Muscle layer of duodenum (tissue), 2 donors: Measurements from ENCODE around the gene C4orf33.

Experiments used
- H3K27ac ChIP-seq: one replicate; pipeline ENCODE4 v1.7.0; 2013; ENCODE audit warnings: mild to moderate bottlenecking, low read length
- H3K27me3 ChIP-seq: one replicate; pipeline ENCODE4 v1.7.0; 2013; ENCODE audit warnings: low read depth, mild to moderate bottlenecking, control low read depth, low read length
- H3K36me3 ChIP-seq, 2 donors: one replicate each; pipeline ENCODE4 v1.7.0; 2013; ENCODE audit warnings: low read length in 2 of 2, control low read depth in 1 of 2, mild to moderate bottlenecking in 1 of 2; ENCODE audit not compliant: insufficient read depth in 2 of 2, control insufficient read depth in 1 of 2
- H3K4me1 ChIP-seq, 2 donors: one replicate each; pipeline ENCODE4 v1.7.0; 2013; ENCODE audit warnings: low read length in 2 of 2, mild to moderate bottlenecking in 2 of 2, control low read depth in 1 of 2, moderate library complexity in 1 of 2; ENCODE audit not compliant: insufficient read depth in 2 of 2, control insufficient read depth in 1 of 2
- H3K4me3 ChIP-seq, 2 donors: one replicate each; pipeline ENCODE4 v1.7.0; 2013; ENCODE audit warnings: low read length in 2 of 2, low read depth in 1 of 2, mild to moderate bottlenecking in 1 of 2
- H3K9me3 ChIP-seq, 2 donors: one replicate each; pipeline ENCODE4 v1.7.0; 2013; ENCODE audit warnings: low read length in 2 of 2, control low read depth in 1 of 2, mild to moderate bottlenecking in 1 of 2; ENCODE audit not compliant: control insufficient read depth in 1 of 2
- donor health status: healthy.

The C4orf33 gene

DNA sequence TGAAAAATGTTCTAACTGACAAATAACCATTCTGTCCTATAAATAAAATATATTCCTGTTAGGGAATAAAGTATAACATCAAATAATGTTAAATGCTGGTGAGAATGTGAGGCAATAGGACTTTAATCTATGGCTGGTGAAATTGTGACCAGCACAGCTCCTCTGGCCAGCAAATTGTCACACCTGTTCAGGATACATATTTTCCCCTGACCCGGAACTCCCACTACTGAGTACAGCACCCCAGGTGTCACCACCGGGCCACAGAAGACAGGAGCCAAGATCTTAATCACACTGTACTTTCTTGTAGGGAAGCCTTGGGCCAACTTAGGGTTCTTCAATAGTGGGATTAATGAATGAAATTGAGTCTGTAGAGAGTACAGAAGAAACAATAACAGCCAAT is 33.2 kb downstream of the C4orf33 start:
- no peak overlapping the region for H3K27ac ChIP-seq
- no peaks in the 10 kb centered on the region for H3K36me3 ChIP-seq

DNA sequence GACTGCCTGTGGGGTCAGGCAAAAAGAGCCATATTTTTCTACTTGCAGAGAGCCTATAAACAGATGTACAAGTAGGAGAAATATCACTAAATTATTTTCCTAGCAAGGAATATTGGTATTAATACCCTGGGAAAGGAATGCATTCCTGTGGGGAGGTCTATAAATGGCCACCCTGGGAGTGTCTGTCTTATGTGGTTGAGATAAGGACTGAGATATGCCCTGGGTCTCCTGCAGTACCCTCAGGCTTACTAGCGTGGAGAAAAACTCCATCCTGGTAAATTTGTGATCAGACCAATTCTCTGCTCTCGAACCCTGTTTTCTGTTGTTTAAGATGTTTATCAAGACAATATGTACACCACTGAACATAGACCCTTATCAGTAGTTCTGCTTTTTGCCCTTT is 35.4 kb downstream of the C4orf33 start:
- Histone ChIP-seq H3K9me3 (peaks cover 0 to 5% of the 10 kb centered on the region in 2 donors), H3K4me1 (no peaks in the 10 kb centered on the region), H3K4me3 (no peak overlapping the region)

More for the DNA sequence above, 33.2 kb downstream of the C4orf33 start:
- H3K27me3 ChIP-seq = no peaks in the 10 kb centered on the region
- peaks cover 0 to 7% of the 10 kb centered on the region in 2 donors for H3K9me3 ChIP-seq
- H3K4me3 ChIP-seq = no peak overlapping the region
- no peaks in the 10 kb centered on the region for H3K4me1 ChIP-seq

DNA sequence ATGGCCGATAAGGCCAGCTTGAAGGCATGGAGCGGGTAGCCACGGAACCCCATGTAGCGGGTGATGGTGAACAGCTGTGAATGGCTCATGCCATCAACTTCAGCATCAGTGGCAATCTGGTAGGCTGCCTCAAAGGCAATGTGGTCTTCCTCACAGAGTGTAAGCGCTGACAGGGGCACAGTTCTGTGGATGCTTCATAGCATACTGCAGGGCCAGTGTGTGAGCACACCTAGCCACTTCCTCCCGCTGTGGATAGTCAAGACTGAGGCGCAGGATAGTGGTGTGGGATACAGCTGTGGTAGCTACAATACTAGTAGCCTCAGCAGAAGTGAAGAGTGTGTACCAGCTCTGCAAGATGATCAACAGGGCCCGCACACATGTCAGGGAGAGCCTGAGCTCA is 40.5 kb downstream of the C4orf33 start:
- Histone ChIP-seq H3K27me3 (no peaks in the 10 kb centered on the region), H3K4me3 (no peak overlapping the region), H3K36me3 (no peaks in the 10 kb centered on the region), H3K27ac (no peak overlapping the region), H3K4me1 (no peaks in the 10 kb centered on the region), H3K9me3 (peaks cover 0 to 1% of the 10 kb centered on the region in 2 donors)

More for the DNA sequence above, 35.4 kb downstream of the C4orf33 start:
- no peaks in the 10 kb centered on the region for H3K27me3 ChIP-seq
- H3K27ac ChIP-seq = no peak overlapping the region
- H3K36me3 ChIP-seq = no peaks in the 10 kb centered on the region

DNA sequence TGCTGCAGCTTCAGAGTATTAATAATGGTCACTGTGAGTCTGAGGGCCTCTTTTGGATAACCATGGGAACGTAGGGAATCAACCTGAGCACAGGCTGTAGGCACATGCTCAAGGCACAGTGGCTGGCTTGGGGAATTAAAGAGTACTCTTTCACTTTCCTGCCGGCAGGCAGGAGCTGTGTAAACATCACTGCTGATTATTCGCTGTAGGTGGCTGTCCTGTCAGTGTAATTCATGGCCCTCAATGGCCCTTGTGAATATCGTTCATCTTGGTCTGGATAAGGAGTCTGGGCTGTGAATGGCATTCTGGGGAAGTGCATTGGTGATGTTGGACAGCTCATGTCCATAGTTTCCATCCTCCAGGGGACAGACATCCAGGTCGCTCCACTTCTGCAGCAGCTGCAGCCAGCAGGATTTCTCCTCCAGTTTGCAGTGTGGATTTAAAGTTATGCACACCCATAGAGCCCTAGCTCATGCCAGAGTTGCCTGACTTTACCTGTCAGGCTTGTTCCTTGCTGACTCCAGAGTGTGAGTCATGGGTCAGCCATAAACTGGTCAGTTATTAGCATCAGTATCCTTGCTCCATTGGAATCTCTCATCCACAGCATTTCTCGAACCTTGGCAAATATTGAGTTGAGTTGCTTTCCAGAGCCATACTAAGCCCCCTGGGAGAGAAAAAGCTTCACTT is 43.0 kb downstream of the C4orf33 start:
- Histone ChIP-seq H3K27me3 (no peaks in the 10 kb centered on the region), H3K4me3 (no peak overlapping the region), H3K9me3 (no peaks in the 10 kb centered on the region), H3K4me1 (no peaks in the 10 kb centered on the region), H3K27ac (no peak overlapping the region), H3K36me3 (no peaks in the 10 kb centered on the region)

DNA sequence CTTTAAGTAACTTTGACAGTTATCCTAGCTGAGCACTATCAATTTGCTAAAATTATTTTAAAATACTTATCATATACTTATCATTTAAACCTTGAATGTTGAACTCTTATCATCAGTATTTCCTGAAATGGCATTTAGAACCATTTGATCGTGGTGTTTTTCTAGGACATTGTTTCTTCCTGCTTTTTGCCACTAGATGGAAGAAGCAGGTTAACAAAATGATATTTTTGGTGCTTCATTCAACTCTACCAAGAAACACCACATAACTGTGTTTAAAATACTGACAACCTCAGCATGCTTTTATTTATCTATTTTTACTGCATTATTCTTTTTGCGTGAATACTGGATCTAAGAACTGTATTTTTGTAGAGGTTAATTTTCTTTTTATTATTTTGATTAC is 44.6 kb downstream of the C4orf33 start:
- no peaks in the 10 kb centered on the region for H3K4me1 ChIP-seq
- no peaks in the 10 kb centered on the region for H3K27me3 ChIP-seq
- no peaks in the 10 kb centered on the region for H3K36me3 ChIP-seq
- H3K4me3 ChIP-seq = no peak overlapping the region
- H3K27ac ChIP-seq = no peak overlapping the region
- no peaks in the 10 kb centered on the region for H3K9me3 ChIP-seq

DNA sequence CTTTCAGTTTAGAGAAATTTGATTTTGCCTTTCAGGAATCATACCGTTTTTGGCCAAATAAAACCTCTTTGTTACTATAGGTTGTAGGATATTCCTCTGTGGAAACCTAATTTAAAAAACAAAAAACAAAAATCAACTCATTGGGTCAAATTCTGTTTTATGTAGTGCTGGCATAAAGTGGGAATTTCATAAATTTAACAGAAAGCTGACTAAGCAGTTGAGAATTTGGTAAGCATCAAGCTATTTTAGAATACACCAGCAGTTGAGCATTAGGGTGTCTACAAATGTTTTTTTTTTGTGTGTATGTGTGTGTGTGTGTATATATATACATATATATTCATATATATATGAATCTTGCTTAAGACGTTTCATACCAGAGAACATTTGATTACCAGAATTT is 47.4 kb downstream of the C4orf33 start:
- H3K9me3 ChIP-seq = no peaks in the 10 kb centered on the region
- no peaks in the 10 kb centered on the region for H3K27me3 ChIP-seq
- H3K4me1 ChIP-seq = no peaks in the 10 kb centered on the region

DNA sequence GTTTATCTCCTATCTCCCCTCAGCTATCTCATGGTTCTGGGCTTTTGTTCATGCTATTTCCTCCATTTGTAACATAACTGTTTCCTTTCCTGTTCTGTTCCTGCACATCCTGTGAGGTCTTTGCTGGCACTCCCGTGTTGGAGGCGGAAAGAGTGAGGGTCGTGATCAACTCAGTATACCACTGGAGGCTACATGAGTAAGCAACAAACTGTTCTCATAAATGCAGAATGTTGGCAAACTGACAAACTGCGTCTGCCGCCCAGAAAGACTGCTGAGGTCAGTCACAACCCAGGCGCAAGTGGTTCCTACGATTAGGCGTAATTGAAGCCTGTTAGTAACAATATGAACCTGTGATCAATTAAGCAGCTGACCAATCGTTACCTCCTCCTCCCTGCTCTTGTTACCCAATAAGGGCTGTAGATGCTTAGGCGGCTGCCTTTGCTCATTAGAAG is 48.8 kb downstream of the C4orf33 start:
- Histone ChIP-seq H3K9me3 (no peaks in the 10 kb centered on the region), H3K27me3 (no peaks in the 10 kb centered on the region), H3K4me3 (no peak overlapping the region), H3K36me3 (no peaks in the 10 kb centered on the region), H3K4me1 (no peaks in the 10 kb centered on the region), H3K27ac (no peak overlapping the region)

More for the DNA sequence above, 47.4 kb downstream of the C4orf33 start:
- H3K27ac ChIP-seq = no peak overlapping the region
- no peak overlapping the region for H3K4me3 ChIP-seq
- H3K36me3 ChIP-seq = no peaks in the 10 kb centered on the region

DNA sequence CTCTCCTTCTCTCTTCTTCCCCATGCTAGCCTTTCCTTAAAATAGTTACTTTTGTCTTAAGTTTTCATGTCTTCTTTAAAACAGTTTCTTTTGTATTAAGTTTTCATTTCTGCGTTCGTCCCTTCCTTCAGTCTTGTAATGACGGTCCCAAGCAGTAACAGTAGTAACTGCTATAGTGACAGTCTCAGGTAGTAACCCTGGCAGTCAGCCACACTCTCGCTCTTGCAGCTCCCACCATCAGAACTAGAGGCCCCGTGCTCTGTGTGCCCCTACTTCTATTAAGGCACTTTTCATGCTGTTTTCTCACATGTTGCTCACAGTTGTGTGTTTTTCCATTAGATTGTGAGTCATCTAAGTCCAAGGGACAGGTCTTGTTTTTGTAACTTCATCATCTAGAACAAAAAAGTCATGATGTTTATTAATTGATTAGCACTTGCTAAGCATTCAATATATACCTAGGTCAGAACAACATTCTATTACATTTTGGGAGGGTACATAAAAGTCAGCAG is 49.3 kb downstream of the C4orf33 start:
- no peak overlapping the region for H3K4me3 ChIP-seq
- no peaks in the 10 kb centered on the region for H3K36me3 ChIP-seq
- H3K9me3 ChIP-seq = no peaks in the 10 kb centered on the region
- no peaks in the 10 kb centered on the region for H3K27me3 ChIP-seq
- no peaks in the 10 kb centered on the region for H3K4me1 ChIP-seq
- no peak overlapping the region for H3K27ac ChIP-seq

DNA sequence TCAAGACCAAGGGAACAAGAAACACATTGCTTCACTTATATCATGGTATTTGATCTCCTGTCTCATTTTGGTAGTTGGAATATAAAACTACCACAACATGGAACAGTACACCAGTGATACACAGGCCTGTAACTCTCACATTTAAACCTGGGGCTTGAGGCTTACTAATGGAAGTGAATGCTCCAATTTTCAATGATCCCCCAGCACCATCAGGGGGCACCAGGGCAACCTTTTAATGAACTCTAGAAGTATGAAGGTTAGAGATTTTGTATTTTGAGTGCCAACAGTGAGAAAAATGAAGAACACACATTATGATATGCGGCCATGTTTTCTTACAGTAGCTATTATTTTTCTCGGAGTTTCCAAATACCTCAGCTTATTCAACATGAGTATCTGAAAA is 50.7 kb downstream of the C4orf33 start:
- H3K36me3 ChIP-seq = no peaks in the 10 kb centered on the region

DNA sequence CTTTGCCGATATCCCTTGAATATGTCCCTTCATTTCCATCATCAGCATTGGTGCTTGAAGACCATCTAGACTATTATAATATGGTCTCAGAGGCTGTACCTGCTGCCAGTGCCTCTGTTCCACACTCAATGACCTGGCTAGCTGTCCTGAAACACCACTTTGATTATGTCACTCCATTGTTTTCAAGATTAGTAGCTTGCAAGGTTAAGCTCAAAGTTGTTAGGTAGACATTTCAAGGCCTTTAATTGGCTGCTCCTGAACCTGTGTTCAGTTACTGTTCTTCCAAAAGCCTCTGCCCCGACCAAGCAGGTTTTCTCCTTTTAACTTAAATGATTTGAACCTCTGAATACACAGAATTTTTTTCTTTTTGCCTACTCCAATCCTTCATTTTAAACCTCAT is 52.9 kb downstream of the C4orf33 start:
- Histone ChIP-seq H3K4me3 (no peak overlapping the region), H3K27me3 (no peaks in the 10 kb centered on the region), H3K9me3 (no peaks in the 10 kb centered on the region), H3K4me1 (no peaks in the 10 kb centered on the region), H3K27ac (no peak overlapping the region), H3K36me3 (no peaks in the 10 kb centered on the region)

More for the DNA sequence above, 50.7 kb downstream of the C4orf33 start:
- Histone ChIP-seq H3K9me3 (no peaks in the 10 kb centered on the region), H3K4me3 (no peak overlapping the region), H3K27ac (no peak overlapping the region), H3K27me3 (no peaks in the 10 kb centered on the region), H3K4me1 (no peaks in the 10 kb centered on the region)

DNA sequence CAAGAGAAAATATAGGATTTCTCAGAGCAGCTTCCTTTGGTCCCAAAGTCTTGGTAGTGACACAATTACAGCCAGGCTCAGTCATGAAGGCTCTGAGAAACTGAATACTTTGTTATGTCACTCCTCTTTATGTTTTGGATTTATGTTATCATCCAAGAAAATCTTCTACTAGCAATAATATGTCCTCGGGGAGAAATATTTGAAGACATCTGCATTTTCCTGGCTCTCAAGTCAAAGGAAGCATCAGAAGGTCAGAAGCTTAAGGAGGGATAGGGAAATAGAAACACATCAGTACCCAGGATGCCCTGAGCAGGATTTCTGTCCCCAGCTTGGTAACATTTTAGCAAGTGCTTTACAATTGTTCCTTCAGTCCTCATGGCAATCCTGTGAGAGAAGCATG is 54.0 kb downstream of the C4orf33 start:
- Histone ChIP-seq H3K27ac (no peak overlapping the region), H3K4me1 (no peaks in the 10 kb centered on the region), H3K9me3 (no peaks in the 10 kb centered on the region), H3K4me3 (no peak overlapping the region), H3K36me3 (no peaks in the 10 kb centered on the region), H3K27me3 (no peaks in the 10 kb centered on the region)

DNA sequence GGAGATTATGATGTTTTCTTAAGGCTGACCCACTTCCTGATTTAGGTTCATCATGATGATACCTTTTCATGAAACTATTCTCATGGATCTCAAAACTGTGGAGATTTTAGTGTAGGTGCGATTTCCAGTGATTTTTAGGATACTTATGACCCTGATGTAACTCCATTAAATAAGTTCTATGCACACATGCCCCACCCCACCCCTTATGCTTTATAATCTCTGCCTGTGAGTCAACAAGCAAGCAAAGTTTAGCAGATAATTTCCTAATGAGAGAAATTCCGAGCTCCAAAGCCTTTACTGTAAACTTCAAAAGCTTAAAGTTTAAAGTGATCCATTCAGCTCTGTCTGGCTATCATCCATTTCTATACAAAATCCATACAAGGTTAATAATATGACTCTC is 56.4 kb downstream of the C4orf33 start:
- no peaks in the 10 kb centered on the region for H3K36me3 ChIP-seq
- H3K4me1 ChIP-seq = no peaks in the 10 kb centered on the region
- no peak overlapping the region for H3K27ac ChIP-seq
- H3K9me3 ChIP-seq = no peaks in the 10 kb centered on the region
- H3K4me3 ChIP-seq = no peak overlapping the region
- H3K27me3 ChIP-seq = no peaks in the 10 kb centered on the region
